PC-9 (cell line): Measurements from ENCODE around the gene MYBPC2. TPM values are rescaled to one million over a fixed set of nuclear protein-coding genes. Genes with fewer than 3 reads are reported as not detected.

Experiments used
- BruUV-seq: library from RNA; stranded (reverse); fragments of 400-500 nt; replicated peaks from 2 replicates; lab custom pipeline; 2021; lab: Mats Ljungman, UMichigan
- CTCF ChIA-PET: fragments of 300-600 bp; sonication (Branson Sonifier 250); formaldehyde crosslinking; loops from one replicate; lab custom pipeline; 2022; ENCODE audit warnings: antibody characterized with exemption; lab: Charles Lee
- POLR2A ChIA-PET: fragments of 300-600 bp; sonication (Branson Sonifier 250); formaldehyde crosslinking; loops from one replicate; lab custom pipeline; 2022; ENCODE audit warnings: antibody characterized with exemption; ENCODE audit not compliant: unreplicated experiment; lab: Charles Lee
- DNase-seq, 2 experiments: peaks; one replicate each; pipeline versions ENCODE4 v3.0.0 to v3.0.0-alpha.2; 2015 to 2022; ENCODE audit warnings: mixed read lengths in 1 of 2
- H2AFZ ChIP-seq: fragments of 200-600 bp; sonication (generic); 2 replicates; pipeline ENCODE4 v1.8.1; 2017; ENCODE audit warnings: antibody characterized with exemption
- H3F3A ChIP-seq: fragments of 200-600 bp; sonication (generic); 2 replicates; pipeline ENCODE4 v1.8.1; 2017; ENCODE audit warnings: antibody characterized with exemption, mild to moderate bottlenecking, low read depth; ENCODE audit not compliant: insufficient read depth
- H3K27ac ChIP-seq: fragments of 200-600 bp; sonication (generic); 2 replicates; pipeline ENCODE4 v1.6.1; 2016; ENCODE audit warnings: mixed run types
- H3K27me3 ChIP-seq: fragments of 200-600 bp; sonication (generic); 2 replicates; pipeline ENCODE4 v1.6.1; 2016; ENCODE audit warnings: low read depth, mixed run types; ENCODE audit not compliant: insufficient read depth
- H3K36me3 ChIP-seq: fragments of 200-600 bp; sonication (generic); 2 replicates; pipeline ENCODE4 v1.6.1; 2016; ENCODE audit warnings: low read depth, mixed run types
- H3K4me1 ChIP-seq: fragments of 200-600 bp; sonication (generic); replicated peaks from 2 replicates; pipeline ENCODE4 v1.6.1; 2016; ENCODE audit warnings: mixed run types; ENCODE audit not compliant: insufficient read depth
- H3K4me2 ChIP-seq: fragments of 200-600 bp; sonication (generic); 2 replicates; pipeline ENCODE4 v1.6.1; 2017; ENCODE audit warnings: mixed run types
- H3K4me3 ChIP-seq: fragments of 200-600 bp; sonication (generic); 2 replicates; pipeline ENCODE4 v1.6.1; 2016; ENCODE audit warnings: mixed run types
- H3K79me2 ChIP-seq: fragments of 200-600 bp; sonication (generic); 2 replicates; pipeline ENCODE4 v1.6.1; 2017; ENCODE audit warnings: low read depth, mixed run types
- H3K9me2 ChIP-seq: fragments of 200-600 bp; sonication (generic); 2 replicates; pipeline ENCODE4 v1.8.1; 2017; ENCODE audit warnings: mild to moderate bottlenecking; ENCODE audit not compliant: insufficient read depth
- H3K9me3 ChIP-seq: fragments of 200-600 bp; sonication (generic); 2 replicates; pipeline ENCODE4 v1.8.1; 2016; ENCODE audit warnings: low read depth; ENCODE audit not compliant: insufficient read depth
- H4K20me1 ChIP-seq: fragments of 200-600 bp; sonication (generic); 2 replicates; pipeline ENCODE4 v1.8.1; 2017; ENCODE audit not compliant: insufficient read depth
- CTCF ChIP-seq: fragments of 200-600 bp; sonication (generic); conservative IDR thresholded peaks from 2 replicates; pipeline ENCODE4 v1.6.1; 2017; ENCODE audit warnings: mixed run types, antibody characterized with exemption, mild to moderate bottlenecking, moderate library complexity
- EZH2 ChIP-seq: fragments of 200-600 bp; sonication (generic); IDR thresholded peaks from 2 replicates; pipeline ENCODE4 v1.8.0; 2017; ENCODE audit warnings: antibody characterized with exemption, low read depth
- intact Hi-C: fragments of 100-400 bp; cut with micrococcal nuclease; formaldehyde crosslinking; loops from one replicate; pipeline ENCODE4 v1.10.0; 2022; ENCODE audit not compliant: unreplicated experiment
- total RNA-seq: library from RNA; stranded (reverse); gene quantifications from 2 replicates; pipeline ENCODE4 v1.2.3, GENCODE V29; 2021

Gene MYBPC2
- total RNA-seq, 1 experiment from 2014 or later: not detected

GRCh38 chr19:50453243-50453642, 20.6 kb downstream of the MYBPC2 start:
- CTCF ChIA-PET: no interaction called here
- intact Hi-C loops: no loop called here
- no TSS peak for BruUV-seq
- Histone ChIP-seq H3K36me3 (no peaks in the 10 kb centered on the region), H3K4me1 (no peaks in the 10 kb centered on the region), H2AFZ (no peak overlapping the region), H3K9me2 (no peaks in the 10 kb centered on the region), H3F3A (no peaks in the 10 kb centered on the region), H3K9me3 (no peaks in the 10 kb centered on the region), H3K4me2 (no peak overlapping the region), H3K27ac (no peak overlapping the region), H3K27me3 (peaks cover 89% of the 10 kb centered on the region), H3K79me2 (no peaks in the 10 kb centered on the region), H3K4me3 (no peak overlapping the region), H4K20me1 (no peaks in the 10 kb centered on the region)
- DNase-seq: no peak
- no peak for TF ChIP-seq EZH2
- no peak for TF ChIP-seq CTCF
- POLR2A ChIA-PET: no interaction called here

- H3F3A ChIP-seq: no peaks in the 10 kb centered on the region
- no peak overlapping the region for H3K4me2 ChIP-seq
- H4K20me1 ChIP-seq: no peaks in the 10 kb centered on the region
- no peak for TF ChIP-seq EZH2
- peaks cover 67% of the 10 kb centered on the region for H3K27me3 ChIP-seq
- no peak overlapping the region for H3K27ac ChIP-seq
- no peak for DNase-seq
- no TSS peak for BruUV-seq
- H3K4me1 ChIP-seq: peaks cover 7% of the 10 kb centered on the region
- H3K4me3 ChIP-seq: no peak overlapping the region
- no peaks in the 10 kb centered on the region for H3K79me2 ChIP-seq
- no peaks in the 10 kb centered on the region for H3K9me3 ChIP-seq
- intact Hi-C loops: no loop called here
- H3K36me3 ChIP-seq: no peaks in the 10 kb centered on the region
- no peaks in the 10 kb centered on the region for H3K9me2 ChIP-seq
- POLR2A ChIA-PET: no interaction called here
- CTCF ChIA-PET: no interaction called here
- no peak overlapping the region for H2AFZ ChIP-seq
Observed at GRCh38 chr19:50455992-50456391, 23.3 kb downstream of the MYBPC2 start.

- intact Hi-C loops: no loop called here
- H3K79me2 ChIP-seq: no peaks in the 10 kb centered on the region
- ChIA-PET POLR2A (no interaction called here), CTCF (no interaction called here)
- H4K20me1 ChIP-seq: no peaks in the 10 kb centered on the region
- peaks cover 8% of the 10 kb centered on the region for H3K4me1 ChIP-seq
- no peak overlapping the region for H3K4me3 ChIP-seq
- no peak overlapping the region for H3K4me2 ChIP-seq
- peaks cover 57% of the 10 kb centered on the region for H3K27me3 ChIP-seq
- no peak for TF ChIP-seq EZH2
- TF ChIP-seq CTCF: no peak
- H3K9me2 ChIP-seq: no peaks in the 10 kb centered on the region
- no peak overlapping the region for H2AFZ ChIP-seq
- H3K27ac ChIP-seq: no peak overlapping the region
- no peak for DNase-seq
- no peaks in the 10 kb centered on the region for H3K36me3 ChIP-seq
- H3F3A ChIP-seq: no peaks in the 10 kb centered on the region
- BruUV-seq: no TSS peak
- no peaks in the 10 kb centered on the region for H3K9me3 ChIP-seq
Observed at GRCh38 chr19:50457300-50457699, 24.6 kb downstream of the MYBPC2 start.

- no peaks in the 10 kb centered on the region for H3K79me2 ChIP-seq
- H3K27me3 ChIP-seq: peaks cover 46% of the 10 kb centered on the region
- H3K4me2 ChIP-seq: no peak overlapping the region
- H4K20me1 ChIP-seq: no peaks in the 10 kb centered on the region
- H3K27ac ChIP-seq: no peak overlapping the region
- no peaks in the 10 kb centered on the region for H3K9me3 ChIP-seq
- no peaks in the 10 kb centered on the region for H3K36me3 ChIP-seq
- H2AFZ ChIP-seq: no peak overlapping the region
- no TSS peak for BruUV-seq
- CTCF ChIA-PET: interaction anchor here (0.7 kb wide), 1 partner anchor 563 kb away, joined by 8 read pairs; no protein-coding TSS in a partner anchor
- intact Hi-C loops: no loop called here
- H3F3A ChIP-seq: no peaks in the 10 kb centered on the region
- POLR2A ChIA-PET: no interaction called here
- no peaks in the 10 kb centered on the region for H3K9me2 ChIP-seq
- H3K4me3 ChIP-seq: no peak overlapping the region
- DNase-seq: no peak
- TF ChIP-seq EZH2 (no peak), CTCF (no peak)
- peaks cover 8% of the 10 kb centered on the region for H3K4me1 ChIP-seq
Observed at GRCh38 chr19:50458396-50459066, 25.8 kb downstream of the MYBPC2 start.
